A549 (cell line): ENCODE data around the gene COG7. TPM values are rescaled to one million over a fixed set of nuclear protein-coding genes. Genes with fewer than 3 reads are reported as not detected.

Experiments used
- ATAC-seq, 2 experiments: fragments of 200-7000 bp in 1 of 2; fragments of >200 bp in 1 of 2; cut with Nextera tagmentation in 1 of 2; cut with Tn5 transposase in 1 of 2; 3 replicates each; pipeline versions ENCODE4 v1.8.0 to v1.9.1; 2018 to 2020; ENCODE audit warnings: mild to moderate bottlenecking in 1 of 2, moderate library complexity in 1 of 2
- CTCF ChIA-PET: fragments of 300-600 bp; sonication (Branson Sonifier 250); formaldehyde crosslinking; extraction: SDS; loops from one replicate; lab custom pipeline; 2021; ENCODE audit warnings: antibody characterized with exemption, inconsistent platforms; lab: Yijun Ruan, JAX
- POLR2A ChIA-PET: fragments of 350-600 bp; formaldehyde crosslinking; extraction: SDS; loops from one replicate; lab custom pipeline; 2021; ENCODE audit warnings: antibody characterized with exemption, inconsistent platforms; lab: Yijun Ruan, JAX
- DNase-seq, 2 experiments: peaks; one replicate each; pipeline versions ENCODE4 v3.0.0 to v3.0.0-alpha.2; 2011 to 2016; ENCODE audit warnings: low read depth in 1 of 2, low spot score in 1 of 2
- FAIRE-seq: peaks from 2 replicates; lab custom pipeline; 2011; peaks lifted over from hg19 to GRCh38; lab: Jason Lieb, UNC
- H3K27ac ChIP-seq, 2 experiments: fragments of >200 bp; sonication (Bioruptor Twin); formaldehyde crosslinking; 3 replicates each; pipeline ENCODE4 v1.5.1; 2016 to 2017
- H3K4me1 ChIP-seq: fragments of >200 bp; sonication (Bioruptor Twin); formaldehyde crosslinking; 3 replicates; pipeline ENCODE4 v1.6.1; 2016
- H3K4me2 ChIP-seq: fragments of >200 bp; sonication (Bioruptor Twin); formaldehyde crosslinking; 3 replicates; pipeline ENCODE4 v1.6.1; 2016
- H3K4me3 ChIP-seq: fragments of >200 bp; sonication (Bioruptor Twin); formaldehyde crosslinking; 3 replicates; pipeline ENCODE4 v1.5.1; 2016
- H3K9me3 ChIP-seq: fragments of >200 bp; sonication (Bioruptor Twin); formaldehyde crosslinking; 3 replicates; pipeline ENCODE4 v1.6.1; 2016
- BCL3 ChIP-seq: fragments of >200 bp; sonication (Bioruptor Twin); formaldehyde crosslinking; IDR thresholded peaks from 3 replicates; pipeline ENCODE4 v1.6.1; 2016
- BHLHE40 ChIP-seq: IDR thresholded peaks from 2 replicates; pipeline ENCODE4 v1.6.1; 2012; ENCODE audit warnings: low read depth, low read length, inconsistent platforms
- CBX2 ChIP-seq: fragments of 200-600 bp; sonication (generic); IDR thresholded peaks from 2 replicates; pipeline ENCODE4 v1.6.1; 2016; ENCODE audit warnings: low read depth, mild to moderate bottlenecking, borderline replicate concordance
- CEBPB ChIP-seq, 2 experiments: fragments of >200 bp in 1 of 2; sonication (Bioruptor Twin) in 1 of 2; formaldehyde crosslinking in 1 of 2; IDR thresholded peaks; 2 replicates each; pipeline ENCODE4 v1.6.1; 2012 to 2016
- CHD2 ChIP-seq: fragments of 150-350 bp; IDR thresholded peaks from 2 replicates; pipeline ENCODE4 v1.6.1; 2014; ENCODE audit warnings: low read length; ENCODE audit not compliant: partially characterized antibody
- CHD4 ChIP-seq: fragments of 200-600 bp; sonication (generic); IDR thresholded peaks from 2 replicates; pipeline ENCODE4 v1.6.1; 2016; ENCODE audit warnings: antibody characterized with exemption, mild to moderate bottlenecking, borderline replicate concordance
- CTCF ChIP-seq: fragments of >200 bp; sonication (Bioruptor Twin); formaldehyde crosslinking; IDR thresholded peaks from 3 replicates; pipeline ENCODE4 v1.5.1; 2016
- EP300 ChIP-seq, 2 experiments: fragments of >200 bp; sonication (Bioruptor Twin); formaldehyde crosslinking; IDR thresholded peaks; 2 replicates in 1 of 2; 3 replicates in 1 of 2; pipeline ENCODE4 v1.6.1; 2016 to 2017
- ESRRA ChIP-seq: fragments of 150-350 bp; IDR thresholded peaks from 2 replicates; pipeline ENCODE4 v1.6.1; 2014; ENCODE audit warnings: mild to moderate bottlenecking, low read length, borderline replicate concordance
- FOXS1 ChIP-seq: fragments of 250-450 bp; sonication (Bioruptor Pico); IDR thresholded peaks from 2 replicates; pipeline ENCODE4 v1.5.0; 2020; ENCODE audit warnings: mild to moderate bottlenecking, moderate library complexity
- GATA3 ChIP-seq: IDR thresholded peaks from 2 replicates; pipeline ENCODE4 v1.6.1; 2012; ENCODE audit warnings: borderline replicate concordance
- HDAC2 ChIP-seq: fragments of 200-600 bp; sonication (generic); IDR thresholded peaks from 2 replicates; pipeline ENCODE4 v1.6.1; 2016
- HEYL ChIP-seq: fragments of 250-450 bp; sonication (Bioruptor Pico); IDR thresholded peaks from 2 replicates; pipeline ENCODE4 v1.8.0; 2021; ENCODE audit warnings: mild to moderate bottlenecking, moderate library complexity
- HMGXB4 ChIP-seq: fragments of 250-450 bp; sonication (Bioruptor Pico); IDR thresholded peaks from 2 replicates; pipeline ENCODE4 v1.5.0; 2021; ENCODE audit warnings: mild to moderate bottlenecking, moderate library complexity, borderline replicate concordance
- HOXB5 ChIP-seq: fragments of 250-450 bp; sonication (Bioruptor Pico); IDR thresholded peaks from 2 replicates; pipeline ENCODE4 v1.5.0; 2020; ENCODE audit warnings: mild to moderate bottlenecking, moderate library complexity
- JUNB ChIP-seq: fragments of >200 bp; sonication (Bioruptor Twin); formaldehyde crosslinking; IDR thresholded peaks from 2 replicates; pipeline ENCODE4 v1.6.1; 2016
- MAFK ChIP-seq: fragments of 450-650 bp; IDR thresholded peaks from 2 replicates; pipeline ENCODE4 v1.6.1; 2014; ENCODE audit not compliant: partially characterized antibody
- MYC ChIP-seq: IDR thresholded peaks from 2 replicates; pipeline ENCODE4 v1.6.1; 2012; ENCODE audit warnings: mild to moderate bottlenecking, inconsistent platforms, low read length, improper control_type of control experiment, borderline replicate concordance
- NFE2L2 ChIP-seq: fragments of 150-350 bp; conservative IDR thresholded peaks from 2 replicates; pipeline ENCODE4 v1.6.1; 2014; ENCODE audit warnings: low read length
- NPAS2 ChIP-seq: fragments of 250-450 bp; sonication (Bioruptor Pico); IDR thresholded peaks from 2 replicates; pipeline ENCODE4 v1.8.0; 2022; ENCODE audit warnings: mild to moderate bottlenecking, moderate library complexity, borderline replicate concordance
- POLR2A ChIP-seq: IDR thresholded peaks from 2 replicates; pipeline ENCODE4 v1.6.1; 2012; ENCODE audit warnings: mild to moderate bottlenecking, low read length
- POLR2AphosphoS2 ChIP-seq: conservative IDR thresholded peaks from 2 replicates; pipeline ENCODE4 v1.6.1; 2012; ENCODE audit warnings: low read length, improper control_type of control experiment, inconsistent platforms
- RCOR1 ChIP-seq: fragments of 150-350 bp; IDR thresholded peaks from 2 replicates; pipeline ENCODE4 v1.6.1; 2014; ENCODE audit warnings: antibody characterized with exemption, low read length, low read depth
- RNF2 ChIP-seq: fragments of 200-600 bp; sonication (generic); IDR thresholded peaks from 2 replicates; pipeline ENCODE4 v1.6.1; 2016; ENCODE audit warnings: low read depth, mild to moderate bottlenecking, antibody characterized with exemption, moderate library complexity, borderline replicate concordance
- TFCP2L1 ChIP-seq: fragments of 250-450 bp; sonication (Bioruptor Pico); IDR thresholded peaks from 2 replicates; pipeline ENCODE4 v1.5.0; 2021; ENCODE audit warnings: mild to moderate bottlenecking
- ZC3H11A ChIP-seq: fragments of 450-650 bp; IDR thresholded peaks from 2 replicates; pipeline ENCODE4 v1.6.1; 2014; ENCODE audit warnings: antibody characterized with exemption, mild to moderate bottlenecking
- ZFP36 ChIP-seq: fragments of 450-650 bp; IDR thresholded peaks from 2 replicates; pipeline ENCODE4 v1.6.1; 2014; ENCODE audit warnings: borderline replicate concordance; ENCODE audit not compliant: partially characterized antibody
- WGBS: methylation state at CpG from one replicate; pipeline ENCODE4 v1.1.6; 2017; ENCODE audit errors: missing lambda C conversion rate; 5-methylcytosine and 5-hydroxymethylcytosine counted together
- polyA plus RNA-seq, 4 experiments: library from polyadenylated mRNA; depleted of rRNA in 3 of 4; stranded (reverse); fragments of >200 nt; fragmentation: RNase III in 1 of 4; extraction: RNeasy Plus Mini Kit Qiagen cat#74134 plus additional on column Dnase treatment in 1 of 4; gene quantifications; 2 replicates in 3 of 4; 3 replicates in 1 of 4; pipeline ENCODE4 v1.2.3, GENCODE V29; 2011 to 2017
- TF ChIP-seq, protein P1 (sequence below): IDR thresholded peaks from 2 replicates; pipeline ENCODE4 v1.6.1; 2012
- TF ChIP-seq, protein P2 (sequence below): IDR thresholded peaks from 2 replicates; pipeline ENCODE4 v1.6.1; 2012

The COG7 gene
- polyA plus RNA-seq, 2 of the 4 experiments (the other 2 are of a cell fraction), result 11.3 to 18.5 TPM

GRCh38 chr16:23466162-23466885 is 13.3 kb upstream of the COG7 start (continued):
- TF ChIP-seq, protein P1, sequence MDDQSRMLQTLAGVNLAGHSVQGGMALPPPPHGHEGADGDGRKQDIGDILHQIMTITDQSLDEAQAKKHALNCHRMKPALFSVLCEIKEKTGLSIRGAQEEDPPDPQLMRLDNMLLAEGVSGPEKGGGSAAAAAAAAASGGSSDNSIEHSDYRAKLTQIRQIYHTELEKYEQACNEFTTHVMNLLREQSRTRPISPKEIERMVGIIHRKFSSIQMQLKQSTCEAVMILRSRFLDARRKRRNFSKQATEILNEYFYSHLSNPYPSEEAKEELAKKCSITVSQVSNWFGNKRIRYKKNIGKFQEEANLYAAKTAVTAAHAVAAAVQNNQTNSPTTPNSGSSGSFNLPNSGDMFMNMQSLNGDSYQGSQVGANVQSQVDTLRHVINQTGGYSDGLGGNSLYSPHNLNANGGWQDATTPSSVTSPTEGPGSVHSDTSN, result no peak
- TF ChIP-seq POLR2AphosphoS2 (no peak), NFE2L2 (no peak), TFCP2L1 (no peak), JUNB (peak; percentile 70), RCOR1 (no peak), MYC (no peak), CTCF (no peak), CHD4 (no peak), FOXS1 (CRISPR knock-in tag) (peak; percentile 70; the same call in 1 of the 2 replicates), CBX2 (no peak), RNF2 (no peak)

- CTCF ChIA-PET, result interaction anchor here (0.8 to 2.7 kb wide), 2 partner anchors 30 to 86 kb away, joined by 3 to 10 read pairs; no protein-coding TSS in a partner anchor
These were observed 12.2 kb upstream of the COG7 start for GRCh38 chr16:23465179-23465578.

DNA sequence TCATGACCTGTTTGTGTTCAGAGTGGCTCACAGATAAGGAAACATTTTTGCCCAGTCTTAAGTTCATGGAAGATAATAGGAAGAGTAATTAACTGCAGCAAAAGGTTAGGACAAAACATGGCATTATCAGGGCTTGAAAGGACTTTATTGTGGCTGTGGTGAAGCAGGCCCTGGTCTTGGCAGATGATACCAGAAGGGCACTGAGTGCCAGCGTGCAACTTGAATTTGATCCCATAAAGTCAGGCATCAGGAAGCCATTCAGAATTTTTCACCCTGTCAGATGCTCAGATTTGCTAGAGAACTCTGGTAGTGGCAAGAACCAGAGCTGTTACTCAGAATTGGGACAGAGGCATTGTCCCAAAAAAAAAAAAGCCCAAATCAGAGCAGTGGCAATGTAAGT is 11.2 kb upstream of the COG7 start:
- no peak for FAIRE-seq
- ChIA-PET POLR2A (no interaction called here), CTCF (interaction anchor here (0.8 to 2.7 kb wide), 2 partner anchors 29 to 87 kb away, joined by 3 to 10 read pairs; no protein-coding TSS in a partner anchor)
- no peaks in the 10 kb centered on the region for H3K9me3 ChIP-seq
- H3K4me1 ChIP-seq, result peaks cover 13% of the 10 kb centered on the region
- H3K4me3 ChIP-seq, result no peak overlapping the region
- WGBS, result 94% methylated on average over 1 of the region's 1 CpG
- no peak for DNase-seq
- ATAC-seq, result no peak
- H3K27ac ChIP-seq, result no peak overlapping the region
- H3K4me2 ChIP-seq, result no peak overlapping the region
- TF ChIP-seq CHD4 (no peak), FOXS1 (CRISPR knock-in tag) (no peak), BCL3 (no peak), CEBPB (IDR thresholded peaks at IDR 0.05) (no peak), ESRRA (no peak), MAFK (no peak), ZFP36 (no peak), MYC (no peak), BHLHE40 (no peak), EP300 (IDR thresholded peaks at IDR 0.05) (no peak), HEYL (no peak), HMGXB4 (CRISPR knock-in tag) (no peak), HOXB5 (CRISPR knock-in tag) (no peak), POLR2A (no peak), POLR2AphosphoS2 (no peak), NPAS2 (no peak), GATA3 (no peak)
- TF ChIP-seq, protein P2, sequence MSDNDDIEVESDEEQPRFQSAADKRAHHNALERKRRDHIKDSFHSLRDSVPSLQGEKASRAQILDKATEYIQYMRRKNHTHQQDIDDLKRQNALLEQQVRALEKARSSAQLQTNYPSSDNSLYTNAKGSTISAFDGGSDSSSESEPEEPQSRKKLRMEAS, result no peak

More at GRCh38 chr16:23465179-23465578, 12.2 kb upstream of the COG7 start:
- POLR2A ChIA-PET, result interaction anchor here (1.5 kb wide), 1 partner anchor 12 kb away, joined by 4 read pairs; no protein-coding TSS in a partner anchor
- no peak for DNase-seq
- no peaks in the 10 kb centered on the region for H3K9me3 ChIP-seq
- FAIRE-seq, result no peak
- no peak overlapping the region for H3K27ac ChIP-seq
- 93% methylated on average over 2 of the region's 2 CpGs for WGBS
- TF ChIP-seq MYC (no peak), BHLHE40 (no peak), HDAC2 (no peak), CHD2 (no peak), ZC3H11A (no peak), POLR2AphosphoS2 (no peak)
- peaks cover 21% of the 10 kb centered on the region for H3K4me1 ChIP-seq
- no peak overlapping the region for H3K4me2 ChIP-seq
- H3K4me3 ChIP-seq, result no peak overlapping the region
- ATAC-seq, result no peak
